HG03045 (cell line): ENCODE results near the gene DCST2.
"Not testable (repeated sequence)": the region's sequence is repeated elsewhere in the genome, so short reads cannot be mapped to it uniquely, and the experiment has no call there.

ENCODE experiments used
- ATAC-seq: cut with Tn5 transposase; IDR thresholded peaks from one replicate; pipeline ENCODE4 v1.9.1; 2021; ENCODE audit warnings: mild to moderate bottlenecking, moderate library complexity; ENCODE audit not compliant: unreplicated experiment

The DCST2 gene

GRCh38 chr1:155000726-155001424, 32.7 kb downstream of the DCST2 start:
- ATAC-seq = peak; percentile 43

GRCh38 chr1:155000411-155000725, 33.2 kb downstream of the DCST2 start:
- ATAC-seq = no peak

- no peak for ATAC-seq
These were observed 33.8 kb downstream of the DCST2 start for GRCh38 chr1:154999571-155000410.

GRCh38 chr1:154998818-154999570, 34.6 kb downstream of the DCST2 start:
- no peak for ATAC-seq

- ATAC-seq = no peak
These were observed 35.3 kb downstream of the DCST2 start for GRCh38 chr1:154998201-154998780.

GRCh38 chr1:154996966-154997701, 36.4 kb downstream of the DCST2 start:
- ATAC-seq = no peak

GRCh38 chr1:154995301-154995983, 38.1 kb downstream of the DCST2 start:
- not testable (repeated sequence) for ATAC-seq

- no peak for ATAC-seq
These were observed 39.0 kb downstream of the DCST2 start for GRCh38 chr1:154994591-154994990.

GRCh38 chr1:154994269-154994587, 39.4 kb downstream of the DCST2 start:
- no peak for ATAC-seq

GRCh38 chr1:154993572-154994268, 39.9 kb downstream of the DCST2 start, which contains the start of gene LENEP:
Gene LENEP, plus strand, starts transcription at chr1:154993586. Its CDS starts 22 bp downstream, at chr1:154993608.
- no peak for ATAC-seq

- no peak for ATAC-seq
These were observed 40.6 kb downstream of the DCST2 start for GRCh38 chr1:154992721-154993571.

- no peak for ATAC-seq
These were observed 43.3 kb downstream of the DCST2 start for GRCh38 chr1:154990276-154990675.

- no peak for ATAC-seq
These were observed 44.3 kb downstream of the DCST2 start for GRCh38 chr1:154989195-154989860.

- ATAC-seq = no peak
These were observed 45.3 kb downstream of the DCST2 start for GRCh38 chr1:154988058-154988954.

- ATAC-seq = no peak
These were observed 46.3 kb downstream of the DCST2 start for GRCh38 chr1:154987326-154987725.

GRCh38 chr1:154986736-154987135, 46.8 kb downstream of the DCST2 start:
- ATAC-seq = not testable (repeated sequence)
